Smooth muscle cell (in vitro differentiated cells): ENCODE measurements around the gene ARHGAP6. TPM values are rescaled to one million over a fixed set of nuclear protein-coding genes. Genes with fewer than 3 reads are reported as not detected.

Experiments used
- DNase-seq: peaks from one replicate; lab custom pipeline; 2025; ENCODE audit not compliant: unreplicated experiment; lab: John Stamatoyannopoulos, UW
- H2AFZ ChIP-seq: fragments of 200-600 bp; sonication (generic); 2 replicates; pipeline ENCODE4 v1.6.0; 2016; ENCODE audit warnings: antibody characterized with exemption, low read depth, mild to moderate bottlenecking
- H3F3A ChIP-seq: fragments of 200-600 bp; sonication (generic); 2 replicates; pipeline ENCODE4 v1.6.0; 2017; ENCODE audit warnings: antibody characterized with exemption, low read depth
- H3K27ac ChIP-seq: fragments of 200-600 bp; sonication (generic); 2 replicates; pipeline ENCODE4 v1.5.1; 2016; ENCODE audit warnings: low read depth, mild to moderate bottlenecking
- H3K27me3 ChIP-seq: fragments of 200-600 bp; sonication (generic); 2 replicates; pipeline ENCODE4 v1.6.1; 2016; ENCODE audit warnings: low read depth, mild to moderate bottlenecking
- H3K36me3 ChIP-seq: fragments of 200-600 bp; sonication (generic); 2 replicates; pipeline ENCODE4 v1.5.1; 2016; ENCODE audit warnings: low read depth
- H3K4me1 ChIP-seq: fragments of 200-600 bp; sonication (generic); 2 replicates; pipeline ENCODE4 v1.5.1; 2016; ENCODE audit warnings: low read depth
- H3K4me2 ChIP-seq: fragments of 200-600 bp; sonication (generic); 2 replicates; pipeline ENCODE4 v1.6.0; 2016; ENCODE audit warnings: mild to moderate bottlenecking
- H3K4me3 ChIP-seq: fragments of 200-600 bp; sonication (generic); 2 replicates; pipeline ENCODE4 v1.5.1; 2016; ENCODE audit warnings: mild to moderate bottlenecking
- H3K79me2 ChIP-seq: fragments of 200-600 bp; sonication (generic); 2 replicates; pipeline ENCODE4 v1.6.0; 2016; ENCODE audit warnings: low read depth, mild to moderate bottlenecking
- H3K9ac ChIP-seq: fragments of 200-600 bp; sonication (generic); 2 replicates; pipeline ENCODE4 v1.6.0; 2016; ENCODE audit warnings: low read depth
- H3K9me3 ChIP-seq: fragments of 200-600 bp; sonication (generic); replicated peaks from 2 replicates; pipeline ENCODE4 v1.5.1; 2016; ENCODE audit warnings: low read depth
- H4K20me1 ChIP-seq: fragments of 200-600 bp; sonication (generic); 2 replicates; pipeline ENCODE4 v1.6.0; 2016; ENCODE audit warnings: low read depth
- WGBS: methylation state at CpG from one replicate; pipeline ENCODE4 v1.1.7; 2016; ENCODE audit warnings: low lambda C conversion rate; 5-methylcytosine and 5-hydroxymethylcytosine counted together
- polyA plus RNA-seq: library from polyadenylated mRNA; unstranded; fragments of >200 nt; fragmentation: Nextera tagmentation; extraction: Ambion mirVana; gene quantifications from 2 replicates; pipeline ENCODE4 v1.2.1, GENCODE V29; 2016
- total RNA-seq: library from RNA; depleted of rRNA; stranded (reverse); fragments of >200 nt; gene quantifications from 2 replicates; pipeline ENCODE4 v1.2.3, GENCODE V29; 2014
- TF ChIP-seq, protein P1 (sequence below): fragments of 200-600 bp; sonication (generic); IDR thresholded peaks from 2 replicates; pipeline ENCODE4 v1.5.1; 2017; ENCODE audit warnings: borderline replicate concordance, mild to moderate bottlenecking, antibody characterized with exemption; ENCODE audit not compliant: insufficient read depth, poor library complexity, severe bottlenecking

The ARHGAP6 gene
- total and polyA plus RNA-seq, 2 experiments from 2014 or later, result 0.55 to 0.90 TPM

GRCh38 chrX:11648705-11649519 is 16.8 kb downstream of the ARHGAP6 start:
- Histone ChIP-seq H3K9me3 (no peaks in the 10 kb centered on the region), H3K9ac (no peak overlapping the region), H3K27me3 (no peaks in the 10 kb centered on the region), H3K4me2 (no peak overlapping the region), H2AFZ (no peak overlapping the region), H3K27ac (no peak overlapping the region), H3F3A (no peaks in the 10 kb centered on the region), H3K36me3 (no peaks in the 10 kb centered on the region), H3K4me3 (no peak overlapping the region), H4K20me1 (no peaks in the 10 kb centered on the region), H3K79me2 (no peaks in the 10 kb centered on the region), H3K4me1 (no peaks in the 10 kb centered on the region)
- no peak for DNase-seq
- 50% methylated on average over 5 of the region's 5 CpGs for WGBS
- TF ChIP-seq, protein P1, sequence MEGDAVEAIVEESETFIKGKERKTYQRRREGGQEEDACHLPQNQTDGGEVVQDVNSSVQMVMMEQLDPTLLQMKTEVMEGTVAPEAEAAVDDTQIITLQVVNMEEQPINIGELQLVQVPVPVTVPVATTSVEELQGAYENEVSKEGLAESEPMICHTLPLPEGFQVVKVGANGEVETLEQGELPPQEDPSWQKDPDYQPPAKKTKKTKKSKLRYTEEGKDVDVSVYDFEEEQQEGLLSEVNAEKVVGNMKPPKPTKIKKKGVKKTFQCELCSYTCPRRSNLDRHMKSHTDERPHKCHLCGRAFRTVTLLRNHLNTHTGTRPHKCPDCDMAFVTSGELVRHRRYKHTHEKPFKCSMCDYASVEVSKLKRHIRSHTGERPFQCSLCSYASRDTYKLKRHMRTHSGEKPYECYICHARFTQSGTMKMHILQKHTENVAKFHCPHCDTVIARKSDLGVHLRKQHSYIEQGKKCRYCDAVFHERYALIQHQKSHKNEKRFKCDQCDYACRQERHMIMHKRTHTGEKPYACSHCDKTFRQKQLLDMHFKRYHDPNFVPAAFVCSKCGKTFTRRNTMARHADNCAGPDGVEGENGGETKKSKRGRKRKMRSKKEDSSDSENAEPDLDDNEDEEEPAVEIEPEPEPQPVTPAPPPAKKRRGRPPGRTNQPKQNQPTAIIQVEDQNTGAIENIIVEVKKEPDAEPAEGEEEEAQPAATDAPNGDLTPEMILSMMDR, result no peak

DNA sequence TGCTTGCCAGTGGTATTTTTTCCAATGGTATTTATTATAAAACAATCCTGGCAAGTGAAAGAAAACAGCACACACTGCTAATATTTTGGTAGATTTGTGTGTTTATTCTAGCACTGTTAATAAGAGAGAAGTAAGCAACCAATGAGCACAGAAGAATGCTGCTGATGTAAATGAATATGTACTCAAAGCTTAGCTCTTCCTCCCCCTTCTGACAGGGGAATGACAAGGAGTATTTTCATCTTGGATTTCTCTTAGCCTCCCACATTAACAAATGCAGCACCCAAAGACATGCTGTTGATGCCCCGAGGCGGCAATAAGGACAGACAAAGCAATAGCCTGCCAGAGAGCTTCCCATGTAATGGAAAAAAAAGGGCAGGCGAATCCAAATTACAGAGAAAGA is 18.6 kb downstream of the ARHGAP6 start:
- H3K4me3 ChIP-seq, result no peak overlapping the region
- H3K4me1 ChIP-seq, result no peaks in the 10 kb centered on the region
- no peak overlapping the region for H3K4me2 ChIP-seq
- 59% methylated on average over 3 of the region's 3 CpGs for WGBS
- H2AFZ ChIP-seq, result no peak overlapping the region
- H3F3A ChIP-seq, result no peaks in the 10 kb centered on the region
- no peaks in the 10 kb centered on the region for H3K79me2 ChIP-seq
- H3K27ac ChIP-seq, result no peak overlapping the region
- H3K36me3 ChIP-seq, result no peaks in the 10 kb centered on the region
- no peaks in the 10 kb centered on the region for H4K20me1 ChIP-seq
- DNase-seq, result no peak
- no peaks in the 10 kb centered on the region for H3K9me3 ChIP-seq
- no peaks in the 10 kb centered on the region for H3K27me3 ChIP-seq
- TF ChIP-seq, protein P1, result no peak
- H3K9ac ChIP-seq, result no peak overlapping the region

DNA sequence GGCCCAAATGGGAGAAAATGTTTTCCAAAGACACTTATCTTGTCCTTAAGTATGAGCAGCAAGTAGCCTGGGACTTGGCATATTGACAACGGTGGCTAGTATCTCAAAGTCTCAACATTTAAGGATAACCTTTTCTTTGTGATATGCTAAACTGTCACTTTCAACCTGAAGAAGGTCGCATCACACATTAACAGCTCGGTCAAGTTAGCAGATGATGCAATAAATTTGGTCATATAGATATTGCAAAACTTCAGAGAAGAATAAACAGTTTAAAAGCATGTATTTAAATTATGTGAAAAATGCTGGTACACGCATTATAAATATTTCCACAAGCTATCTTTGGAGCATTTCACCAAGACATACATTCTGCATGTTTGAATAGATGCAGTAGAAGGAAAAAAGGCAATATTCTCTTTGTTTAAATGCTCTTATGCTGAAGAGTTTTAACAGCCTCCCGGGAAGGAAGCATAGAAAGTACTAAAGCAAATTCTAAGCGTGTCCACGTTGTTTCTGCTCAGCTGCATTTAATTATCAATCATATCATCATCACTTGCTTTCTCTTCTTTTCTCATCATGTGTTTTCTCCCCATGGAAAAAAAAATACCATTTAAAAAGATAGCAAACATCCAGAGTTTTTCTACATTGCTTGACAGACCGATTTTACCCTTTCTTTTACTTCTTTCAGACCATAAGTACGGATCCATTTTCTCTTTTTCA is 24.2 kb downstream of the ARHGAP6 start:
- H3K79me2 ChIP-seq, result no peaks in the 10 kb centered on the region
- H3K9ac ChIP-seq, result no peak overlapping the region
- 68% methylated on average over 9 of the region's 9 CpGs for WGBS
- no peak overlapping the region for H3K27ac ChIP-seq
- H3K36me3 ChIP-seq, result no peaks in the 10 kb centered on the region
- no peaks in the 10 kb centered on the region for H3K27me3 ChIP-seq
- H3K4me3 ChIP-seq, result no peak overlapping the region
- DNase-seq, result no peak
- H3K9me3 ChIP-seq, result no peaks in the 10 kb centered on the region
- TF ChIP-seq, protein P1, result no peak
- no peak overlapping the region for H3K4me2 ChIP-seq
- H3F3A ChIP-seq, result no peaks in the 10 kb centered on the region
- H2AFZ ChIP-seq, result no peak overlapping the region
- H4K20me1 ChIP-seq, result no peaks in the 10 kb centered on the region
- no peaks in the 10 kb centered on the region for H3K4me1 ChIP-seq

DNA sequence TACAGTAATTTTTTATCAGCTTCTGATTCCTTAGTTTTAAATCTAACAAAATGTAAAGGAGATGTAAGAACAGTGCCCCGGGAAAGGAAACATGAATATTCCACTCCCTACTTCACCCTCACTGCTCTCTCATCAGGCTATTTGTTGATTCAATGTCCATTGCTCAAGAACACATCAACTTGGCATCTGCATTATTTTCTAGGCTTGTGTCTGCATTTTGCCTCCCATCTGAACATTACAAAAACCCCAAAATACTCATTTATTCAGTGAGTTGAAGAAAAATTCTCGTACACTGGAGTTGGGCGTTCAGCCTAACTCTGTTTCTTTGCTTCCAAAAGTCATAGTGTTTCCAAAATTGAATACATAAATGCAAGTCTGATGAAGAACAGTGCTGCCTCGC is 25.6 kb downstream of the ARHGAP6 start:
- H3K27me3 ChIP-seq, result no peaks in the 10 kb centered on the region
- no peak overlapping the region for H3K4me3 ChIP-seq
- no peaks in the 10 kb centered on the region for H4K20me1 ChIP-seq
- no peak for DNase-seq
- no peaks in the 10 kb centered on the region for H3F3A ChIP-seq
- H3K36me3 ChIP-seq, result no peaks in the 10 kb centered on the region
- no peak overlapping the region for H3K9ac ChIP-seq
- H3K27ac ChIP-seq, result no peak overlapping the region
- TF ChIP-seq, protein P1, result no peak
- H2AFZ ChIP-seq, result no peak overlapping the region
- H3K9me3 ChIP-seq, result no peaks in the 10 kb centered on the region
- H3K79me2 ChIP-seq, result no peaks in the 10 kb centered on the region
- H3K4me1 ChIP-seq, result no peaks in the 10 kb centered on the region
- no peak overlapping the region for H3K4me2 ChIP-seq
- WGBS, result 74% methylated on average over 4 of the region's 4 CpGs
